Caco-2 (cell line): Measurements from ENCODE around the gene POU3F3. TPM values are rescaled to one million over a fixed set of nuclear protein-coding genes. Genes with fewer than 3 reads are reported as not detected.

ENCODE experiments used
- BruUV-seq: library from RNA; stranded (reverse); fragments of 400-500 nt; replicated peaks from 2 replicates; lab custom pipeline; 2021; lab: Mats Ljungman, UMichigan
- CTCF ChIA-PET: fragments of 300-600 bp; sonication (Branson Sonifier 250); formaldehyde crosslinking; loops from one replicate; lab custom pipeline; 2022; ENCODE audit warnings: antibody characterized with exemption; lab: Charles Lee
- POLR2A ChIA-PET: fragments of 300-600 bp; sonication (Branson Sonifier 250); formaldehyde crosslinking; loops from one replicate; lab custom pipeline; 2022; ENCODE audit warnings: antibody characterized with exemption; lab: Charles Lee
- DNase-seq, 2 experiments: peaks; one replicate each; pipeline versions ENCODE4 v3.0.0 to v3.0.0-alpha.2; 2020 to 2022
- H3K27me3 ChIP-seq: replicated peaks from 2 replicates; pipeline ENCODE4 v1.6.0; 2011; ENCODE audit warnings: low read length; ENCODE audit not compliant: control insufficient read depth, insufficient read depth
- H3K36me3 ChIP-seq: 2 replicates; pipeline ENCODE4 v1.5.1; 2011; ENCODE audit warnings: low read length; ENCODE audit not compliant: control insufficient read depth, insufficient read depth
- H3K4me1 ChIP-seq: fragments of 250-450 bp; sonication (Bioruptor Pico); 2 replicates; pipeline ENCODE4 v1.5.1; 2020; ENCODE audit warnings: mild to moderate bottlenecking
- H3K4me3 ChIP-seq: 2 replicates; pipeline ENCODE4 v1.5.1; 2011; ENCODE audit warnings: low read depth, mild to moderate bottlenecking, control low read depth, low read length
- H3K9me3 ChIP-seq: fragments of 250-450 bp; sonication (Bioruptor Pico); 2 replicates; pipeline ENCODE4 v1.5.1; 2020; ENCODE audit warnings: mild to moderate bottlenecking, moderate library complexity
- H3K27ac Mint-ChIP-seq: one replicate; pipeline ENCODE4 v1.8.0; 2022; ENCODE audit warnings: mixed read lengths; ENCODE audit not compliant: unreplicated experiment
- H3K27me3 Mint-ChIP-seq: one replicate; pipeline ENCODE4 v1.8.0; 2022; ENCODE audit warnings: mixed read lengths; ENCODE audit not compliant: insufficient read depth, unreplicated experiment
- H3K36me3 Mint-ChIP-seq: one replicate; pipeline ENCODE4 v1.8.0; 2022; ENCODE audit warnings: mild to moderate bottlenecking, mixed read lengths; ENCODE audit not compliant: insufficient read depth, unreplicated experiment
- H3K4me1 Mint-ChIP-seq: one replicate; pipeline ENCODE4 v1.8.0; 2022; ENCODE audit warnings: low read depth, mixed read lengths; ENCODE audit not compliant: unreplicated experiment
- H3K4me3 Mint-ChIP-seq: one replicate; pipeline ENCODE4 v1.8.0; 2022; ENCODE audit warnings: mild to moderate bottlenecking, moderate library complexity, mixed read lengths; ENCODE audit not compliant: unreplicated experiment
- H3K9me3 Mint-ChIP-seq: one replicate; pipeline ENCODE4 v1.8.0; 2022; ENCODE audit warnings: mixed read lengths; ENCODE audit not compliant: unreplicated experiment
- intact Hi-C: fragments of 100-400 bp; cut with micrococcal nuclease; formaldehyde crosslinking; loops from one replicate; pipeline ENCODE4 v1.10.0; 2022; ENCODE audit not compliant: unreplicated experiment
- total RNA-seq: library from RNA; stranded (reverse); gene quantifications from 2 replicates; pipeline ENCODE4 v1.2.3, GENCODE V29; 2022
- TF ChIP-seq, protein P1 (sequence below), 2 experiments: fragments of 200-600 bp in 1 of 2; IDR thresholded peaks; 1 replicate in 1 of 2; 2 replicates in 1 of 2; pipeline versions ENCODE4 v1.5.1 to v1.8.0; 2011 to 2022; ENCODE audit warnings: antibody characterized with exemption in 1 of 2, control low read depth in 1 of 2, inconsistent platforms in 1 of 2, low read depth in 1 of 2, low read length in 1 of 2, mild to moderate bottlenecking in 1 of 2, moderate library complexity in 1 of 2; ENCODE audit not compliant: insufficient read depth in 1 of 2, severe bottlenecking in 1 of 2, unreplicated experiment in 1 of 2

The POU3F3 gene
- total RNA-seq, 1 experiment from 2014 or later, result not detected

DNA sequence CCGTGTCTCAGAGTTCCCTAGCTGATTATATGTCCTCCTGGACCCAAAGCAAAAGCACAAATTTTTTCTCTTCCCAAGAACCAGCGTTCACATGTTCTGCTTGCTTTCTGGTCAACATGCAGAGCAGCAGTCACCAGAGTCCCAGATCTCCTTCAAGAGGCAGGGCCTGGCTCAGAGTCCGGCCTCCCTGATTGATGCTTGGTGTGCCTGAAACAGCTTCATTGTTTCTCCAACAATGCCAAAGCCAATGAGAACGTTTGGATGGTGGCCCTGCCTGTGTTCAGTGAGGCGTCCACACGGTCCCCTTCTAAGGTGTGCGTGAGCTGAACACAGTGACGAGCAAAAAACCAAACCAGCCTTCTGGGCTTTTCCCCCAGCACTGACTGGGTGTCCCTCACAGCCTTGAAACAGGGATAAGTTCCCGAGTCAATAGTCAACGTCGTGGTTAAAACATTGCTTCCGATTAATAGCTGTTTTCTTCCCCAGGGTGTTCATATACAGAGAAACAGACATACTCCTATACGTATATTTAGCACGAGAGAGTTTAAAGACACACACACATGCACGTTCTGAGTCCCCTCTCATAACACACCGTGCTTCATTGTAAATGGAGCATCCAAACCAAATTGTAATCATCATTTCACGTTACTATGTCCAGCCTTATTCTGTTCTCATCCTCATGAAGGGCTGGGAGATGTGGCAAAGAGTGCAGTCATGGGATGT is 19.3 kb upstream of the POU3F3 start:
- Histone ChIP-seq H3K27me3 (no peaks in the 10 kb centered on the region), H3K4me1 (no peaks in the 10 kb centered on the region), H3K9me3 (no peaks in the 10 kb centered on the region), H3K36me3 (no peaks in the 10 kb centered on the region), H3K4me3 (no peak overlapping the region)
- Mint-ChIP-seq H3K4me3 (no peak overlapping the region), H3K36me3 (no peaks in the 10 kb centered on the region), H3K27me3 (peaks cover 17% of the 10 kb centered on the region), H3K9me3 (no peaks in the 10 kb centered on the region), H3K27ac (no peak overlapping the region), H3K4me1 (no peaks in the 10 kb centered on the region)
- no peak for DNase-seq
- ChIA-PET CTCF (no interaction called here), POLR2A (no interaction called here)
- intact Hi-C loops, result no loop called here
- no TSS peak for BruUV-seq
- TF ChIP-seq, protein P1, sequence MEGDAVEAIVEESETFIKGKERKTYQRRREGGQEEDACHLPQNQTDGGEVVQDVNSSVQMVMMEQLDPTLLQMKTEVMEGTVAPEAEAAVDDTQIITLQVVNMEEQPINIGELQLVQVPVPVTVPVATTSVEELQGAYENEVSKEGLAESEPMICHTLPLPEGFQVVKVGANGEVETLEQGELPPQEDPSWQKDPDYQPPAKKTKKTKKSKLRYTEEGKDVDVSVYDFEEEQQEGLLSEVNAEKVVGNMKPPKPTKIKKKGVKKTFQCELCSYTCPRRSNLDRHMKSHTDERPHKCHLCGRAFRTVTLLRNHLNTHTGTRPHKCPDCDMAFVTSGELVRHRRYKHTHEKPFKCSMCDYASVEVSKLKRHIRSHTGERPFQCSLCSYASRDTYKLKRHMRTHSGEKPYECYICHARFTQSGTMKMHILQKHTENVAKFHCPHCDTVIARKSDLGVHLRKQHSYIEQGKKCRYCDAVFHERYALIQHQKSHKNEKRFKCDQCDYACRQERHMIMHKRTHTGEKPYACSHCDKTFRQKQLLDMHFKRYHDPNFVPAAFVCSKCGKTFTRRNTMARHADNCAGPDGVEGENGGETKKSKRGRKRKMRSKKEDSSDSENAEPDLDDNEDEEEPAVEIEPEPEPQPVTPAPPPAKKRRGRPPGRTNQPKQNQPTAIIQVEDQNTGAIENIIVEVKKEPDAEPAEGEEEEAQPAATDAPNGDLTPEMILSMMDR (IDR thresholded peaks at IDR 0.05; ENCODE audit: insufficient read depth in 1 of 2, low read depth in 1 of 2, low read length in 1 of 2, severe bottlenecking in 1 of 2, unreplicated experiment in 1 of 2), result no peak

DNA sequence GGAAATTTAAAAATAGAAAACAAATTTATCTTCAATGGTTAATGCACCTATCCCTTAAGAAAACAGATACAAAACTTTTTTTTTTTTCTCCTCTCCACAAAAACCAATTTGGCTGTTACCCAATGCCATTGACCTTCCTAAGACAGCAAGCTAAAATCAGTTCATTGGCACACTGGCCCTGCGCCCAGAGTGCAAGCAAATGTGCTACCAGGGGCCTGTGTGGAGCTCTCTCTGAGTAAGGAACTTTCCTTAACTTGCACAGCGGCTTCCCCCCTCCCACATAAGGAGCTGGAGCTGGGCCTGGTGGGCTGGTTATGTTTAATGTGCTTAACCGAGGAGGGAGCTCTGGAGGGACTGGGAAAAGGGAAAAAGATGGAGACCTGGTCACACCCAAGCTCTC is 17.6 kb upstream of the POU3F3 start:
- ChIA-PET CTCF (no interaction called here), POLR2A (no interaction called here)
- H3K36me3 Mint-ChIP-seq, result no peaks in the 10 kb centered on the region
- H3K9me3 Mint-ChIP-seq, result no peaks in the 10 kb centered on the region
- no TSS peak for BruUV-seq
- H3K27me3 Mint-ChIP-seq, result peaks cover 17% of the 10 kb centered on the region
- H3K36me3 ChIP-seq, result no peaks in the 10 kb centered on the region
- TF ChIP-seq, protein P1 (IDR thresholded peaks at IDR 0.05; ENCODE audit: insufficient read depth in 1 of 2, low read depth in 1 of 2, low read length in 1 of 2, severe bottlenecking in 1 of 2, unreplicated experiment in 1 of 2), result no peak
- no peak overlapping the region for H3K4me3 Mint-ChIP-seq
- no peak overlapping the region for H3K4me3 ChIP-seq
- no peaks in the 10 kb centered on the region for H3K4me1 ChIP-seq
- intact Hi-C loops, result no loop called here
- no peaks in the 10 kb centered on the region for H3K4me1 Mint-ChIP-seq
- H3K27ac Mint-ChIP-seq, result no peak overlapping the region
- DNase-seq, result no peak
- H3K27me3 ChIP-seq, result no peaks in the 10 kb centered on the region
- no peaks in the 10 kb centered on the region for H3K9me3 ChIP-seq

DNA sequence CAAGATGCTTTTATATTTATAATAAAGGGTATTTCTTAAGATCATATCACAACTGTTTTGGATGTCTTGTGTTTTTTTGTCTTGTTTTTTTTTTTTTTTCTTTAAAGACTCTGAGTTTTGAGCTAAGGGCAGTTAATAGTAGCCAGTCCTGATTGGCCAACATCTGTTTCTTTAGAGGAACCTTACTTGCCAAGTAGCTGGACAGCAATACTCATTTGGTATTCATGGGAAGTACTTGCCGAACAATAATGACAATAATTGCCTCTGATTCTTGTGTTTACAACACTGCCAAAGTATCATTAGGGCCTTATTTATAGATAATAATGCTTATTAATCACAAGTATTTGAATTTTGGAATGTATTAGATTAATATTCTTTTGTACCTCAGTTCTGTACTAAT is 17.1 kb upstream of the POU3F3 start:
- Histone ChIP-seq H3K36me3 (no peaks in the 10 kb centered on the region), H3K4me3 (no peak overlapping the region), H3K4me1 (no peaks in the 10 kb centered on the region), H3K27me3 (no peaks in the 10 kb centered on the region), H3K9me3 (no peaks in the 10 kb centered on the region)
- ChIA-PET CTCF (no interaction called here), POLR2A (no interaction called here)
- Mint-ChIP-seq H3K9me3 (no peaks in the 10 kb centered on the region), H3K36me3 (no peaks in the 10 kb centered on the region), H3K4me3 (no peak overlapping the region), H3K4me1 (no peaks in the 10 kb centered on the region), H3K27ac (no peak overlapping the region), H3K27me3 (peaks cover 16% of the 10 kb centered on the region)
- no TSS peak for BruUV-seq
- TF ChIP-seq, protein P1 (IDR thresholded peaks at IDR 0.05; ENCODE audit: insufficient read depth in 1 of 2, low read depth in 1 of 2, low read length in 1 of 2, severe bottlenecking in 1 of 2, unreplicated experiment in 1 of 2), result no peak
- intact Hi-C loops, result no loop called here
- no peak for DNase-seq
